SK-N-SH treated with all-trans-retinoic acid at 6 μM for 48 hours (cell line): ENCODE measurements around the gene BTNL9.

ENCODE experiments used
- ESRRG ChIP-seq: fragments of 250-450 bp; sonication (Bioruptor Pico); IDR thresholded peaks from 2 replicates; pipeline ENCODE4 v1.6.1; 2021; ENCODE audit warnings: mild to moderate bottlenecking
- GLIS3 ChIP-seq: fragments of 250-450 bp; sonication (Bioruptor Pico); IDR thresholded peaks from 2 replicates; pipeline ENCODE4 v1.5.0; 2020; ENCODE audit warnings: mild to moderate bottlenecking, moderate library complexity
- PPARA ChIP-seq: fragments of 250-450 bp; sonication (Bioruptor Pico); IDR thresholded peaks from 2 replicates; pipeline ENCODE4 v1.5.0; 2020; ENCODE audit warnings: mild to moderate bottlenecking, borderline replicate concordance
- TOX ChIP-seq: fragments of 250-450 bp; sonication (Bioruptor Pico); IDR thresholded peaks from 2 replicates; pipeline ENCODE4 v1.8.0; 2021; ENCODE audit warnings: mild to moderate bottlenecking, moderate library complexity, borderline replicate concordance
- ZFP3 ChIP-seq: fragments of 250-450 bp; sonication (Bioruptor Pico); IDR thresholded peaks from 2 replicates; pipeline ENCODE4 v1.5.0; 2020; ENCODE audit warnings: mild to moderate bottlenecking, moderate library complexity
- TF ChIP-seq, protein P1 (sequence below): fragments of 250-450 bp; sonication (Bioruptor Pico); IDR thresholded peaks from 2 replicates; pipeline ENCODE4 v1.5.1; 2020; ENCODE audit warnings: low read depth, mild to moderate bottlenecking, moderate library complexity

DNA sequence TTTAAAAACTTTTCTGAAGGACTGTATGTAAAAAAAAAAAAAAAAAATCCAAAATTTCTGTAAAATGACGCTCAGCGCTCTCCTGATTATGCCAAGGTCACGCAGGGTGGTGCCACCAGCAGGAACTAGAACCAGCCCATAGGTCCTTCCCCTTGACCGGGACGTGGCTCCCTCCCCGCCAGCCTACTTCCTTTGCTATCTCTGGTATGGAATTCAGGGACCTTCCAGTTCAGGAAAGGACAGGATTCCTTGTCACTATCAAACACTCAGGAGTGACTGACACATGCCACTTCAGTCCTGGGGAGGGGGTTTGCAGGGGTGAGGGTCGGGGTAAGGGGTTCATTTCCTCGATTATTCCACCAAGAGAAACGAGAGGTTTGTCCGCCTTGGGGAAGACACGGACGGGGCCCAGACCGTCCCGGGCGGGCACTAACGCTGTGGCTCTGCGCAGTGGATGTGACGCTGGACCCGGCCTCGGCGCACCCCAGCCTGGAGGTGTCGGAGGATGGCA lies 18.8 kb downstream of the BTNL9 start:
- TF ChIP-seq ESRRG (CRISPR knock-in tag) (no peak), PPARA (no peak), ZFP3 (CRISPR knock-in tag) (no peak), GLIS3 (CRISPR knock-in tag) (no peak), TOX (CRISPR knock-in tag) (no peak)
- TF ChIP-seq, protein P1, sequence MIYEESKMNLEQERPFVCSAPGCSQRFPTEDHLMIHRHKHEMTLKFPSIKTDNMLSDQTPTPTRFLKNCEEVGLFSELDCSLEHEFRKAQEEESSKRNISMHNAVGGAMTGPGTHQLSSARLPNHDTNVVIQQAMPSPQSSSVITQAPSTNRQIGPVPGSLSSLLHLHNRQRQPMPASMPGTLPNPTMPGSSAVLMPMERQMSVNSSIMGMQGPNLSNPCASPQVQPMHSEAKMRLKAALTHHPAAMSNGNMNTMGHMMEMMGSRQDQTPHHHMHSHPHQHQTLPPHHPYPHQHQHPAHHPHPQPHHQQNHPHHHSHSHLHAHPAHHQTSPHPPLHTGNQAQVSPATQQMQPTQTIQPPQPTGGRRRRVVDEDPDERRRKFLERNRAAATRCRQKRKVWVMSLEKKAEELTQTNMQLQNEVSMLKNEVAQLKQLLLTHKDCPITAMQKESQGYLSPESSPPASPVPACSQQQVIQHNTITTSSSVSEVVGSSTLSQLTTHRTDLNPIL (CRISPR knock-in tag): no peak
